GM18873 (cell line): Measurements from ENCODE around the gene TAF11L9.
"Not testable (repeated sequence)": the region's sequence is repeated elsewhere in the genome, so short reads cannot be mapped to it uniquely, and the experiment has no call there.

Source experiments
- ATAC-seq: cut with Tn5 transposase; IDR thresholded peaks from one replicate; pipeline ENCODE4 v1.9.1; 2021; ENCODE audit warnings: mild to moderate bottlenecking, moderate library complexity, moderate number of reproducible peaks; ENCODE audit not compliant: unreplicated experiment, low FRiP score

Gene TAF11L9

DNA sequence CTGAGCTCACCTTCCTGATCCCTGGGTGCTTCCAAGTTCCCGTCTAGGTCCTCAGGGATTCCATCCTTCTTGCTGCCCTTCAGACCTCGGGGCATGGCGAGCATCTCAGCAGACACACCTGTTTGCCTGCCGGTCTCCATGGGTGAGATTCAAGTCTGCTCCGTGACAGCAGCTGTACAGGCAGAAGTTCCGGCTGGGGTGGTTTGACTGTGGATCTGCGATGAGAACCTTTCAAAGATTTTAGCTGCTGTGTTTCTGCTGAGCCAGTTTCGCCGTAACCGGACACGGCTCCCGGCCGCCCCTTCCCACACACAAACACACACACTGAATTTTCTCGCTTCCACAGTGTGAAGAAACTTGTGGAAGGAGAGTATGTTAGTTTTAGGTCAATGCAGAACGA, at the start of gene TAF11L9:
TSS of gene TAF11L9 (minus strand) at position 140 of the 400 bp plus-strand sequence.
- ATAC-seq = not testable (repeated sequence)

DNA sequence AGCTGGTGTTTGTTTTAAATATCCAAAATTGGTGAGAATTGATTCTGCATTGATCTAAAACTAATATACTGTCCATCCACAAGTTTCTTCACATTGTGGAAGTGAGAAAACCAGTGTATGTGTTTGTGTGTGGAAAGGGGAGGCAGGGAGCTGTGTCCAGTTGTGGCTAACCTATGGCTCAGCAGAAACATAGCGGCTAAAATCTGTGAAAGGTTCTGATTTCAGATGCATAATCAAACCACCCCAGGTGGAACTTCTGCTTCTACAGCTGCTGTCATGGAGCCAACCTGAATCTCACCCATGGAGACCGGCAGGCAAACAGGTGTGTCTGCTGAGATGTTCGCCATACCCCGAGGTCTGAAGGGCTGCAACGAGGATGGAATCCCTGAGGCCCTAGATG, 40.0 kb upstream of the TAF11L9 start, which contains the start of gene TAF11L14:
TSS of gene TAF11L14 (plus strand) at position 301 of the 400 bp plus-strand sequence.
- no peak for ATAC-seq

DNA sequence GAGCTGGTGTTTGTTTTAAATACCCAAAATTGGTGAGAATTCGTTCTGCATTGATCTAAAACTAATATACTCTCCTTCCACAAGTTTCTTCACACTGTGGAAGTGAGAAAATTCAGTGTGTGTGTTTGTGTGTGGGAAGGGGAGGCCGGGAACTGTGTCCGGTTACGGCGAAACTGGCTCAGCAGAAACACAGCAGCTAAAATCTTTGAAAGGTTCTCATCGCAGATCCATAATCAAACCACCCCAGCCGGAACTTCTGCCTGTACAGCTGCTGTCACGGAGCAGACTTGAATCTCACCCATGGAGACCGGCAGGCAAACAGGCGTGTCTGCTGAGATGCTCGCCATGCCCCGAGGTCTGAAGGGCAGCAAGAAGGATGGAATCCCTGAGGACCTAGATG, 37.6 kb upstream of the TAF11L9 start, which contains the start of gene TAF11L13:
TSS of gene TAF11L13 (plus strand) at position 301 of the 400 bp plus-strand sequence.
- not testable (repeated sequence) for ATAC-seq

DNA sequence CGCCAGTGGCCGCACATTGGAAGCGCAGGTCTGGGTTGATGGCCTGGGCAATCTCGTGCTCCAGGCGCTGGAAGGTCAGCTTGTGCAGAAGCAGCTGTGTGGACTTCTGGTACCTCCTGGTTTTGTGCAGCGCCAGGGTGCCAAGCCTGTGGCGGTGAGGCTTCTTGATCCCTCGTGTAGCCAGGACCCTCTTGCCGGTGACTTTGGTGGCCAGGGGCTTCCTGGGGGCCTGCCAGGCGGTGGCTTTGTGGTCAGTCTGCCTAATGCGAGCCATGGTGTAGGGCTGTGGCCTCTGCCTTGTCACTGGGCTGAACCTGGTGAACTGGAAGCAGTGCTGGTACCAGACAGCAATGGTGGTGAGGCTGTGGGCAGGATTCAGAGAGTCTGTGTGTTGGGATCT, 31.5 kb upstream of the TAF11L9 start:
- ATAC-seq = no peak

DNA sequence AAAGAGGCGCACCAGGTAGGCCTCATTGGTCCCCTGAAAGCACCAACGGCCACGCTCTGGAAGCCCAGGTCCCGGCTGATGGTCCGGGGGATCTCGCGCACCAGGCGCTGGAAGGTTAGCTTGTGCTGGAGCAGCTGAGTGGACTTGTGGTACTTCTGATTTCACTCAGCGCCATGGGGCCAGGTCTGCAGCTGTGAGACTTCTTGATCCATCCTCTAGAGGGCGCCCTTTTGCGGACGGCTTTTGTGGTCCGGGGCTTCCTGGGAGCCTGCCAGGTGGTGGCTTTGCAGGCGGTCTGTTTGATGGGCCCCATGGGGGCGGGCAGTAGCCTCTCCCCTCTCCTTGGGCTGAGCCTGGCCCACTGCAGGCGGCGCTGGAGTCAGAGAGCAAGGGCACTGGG, 26.4 kb upstream of the TAF11L9 start:
- no peak for ATAC-seq

- ATAC-seq = no peak
Measured at GRCh38 chr5:17619354-17619753, 25.2 kb upstream of the TAF11L9 start.

DNA sequence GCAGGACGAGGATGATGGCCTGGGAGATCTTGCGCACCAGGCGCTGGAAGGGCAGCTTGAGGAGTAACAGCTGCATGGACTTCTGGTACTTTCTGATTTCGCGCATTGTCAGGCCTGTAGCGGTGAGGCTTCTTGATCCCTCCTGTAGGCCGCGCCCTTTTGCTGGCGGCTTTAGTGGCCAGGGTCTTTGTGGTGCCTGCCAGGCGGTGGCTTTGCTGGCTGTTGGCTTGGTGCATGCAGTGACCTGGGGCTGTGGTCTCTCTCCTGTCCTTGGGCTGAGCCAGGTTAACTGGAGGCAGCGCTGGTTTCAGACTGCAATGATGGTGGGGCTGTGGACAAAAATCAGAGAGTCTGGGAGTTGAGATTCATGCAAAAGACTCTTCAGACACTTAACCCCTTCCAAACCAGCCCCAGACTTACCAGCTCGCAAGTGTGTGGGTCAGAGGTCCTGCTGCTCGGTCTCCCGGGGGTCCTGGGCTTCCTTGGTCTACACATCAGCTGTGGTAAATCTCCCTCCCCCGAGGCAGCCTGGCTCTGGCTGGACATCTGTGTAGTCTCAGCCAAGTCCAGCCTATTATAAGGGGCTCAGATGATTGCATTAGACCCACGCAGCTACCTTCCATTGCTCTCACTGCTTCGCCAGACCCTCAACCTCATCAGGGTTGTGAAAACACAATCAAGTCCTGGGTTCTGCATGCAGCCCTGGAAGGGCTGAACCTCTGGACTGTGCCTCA, 20.8 kb upstream of the TAF11L9 start:
- ATAC-seq = no peak

DNA sequence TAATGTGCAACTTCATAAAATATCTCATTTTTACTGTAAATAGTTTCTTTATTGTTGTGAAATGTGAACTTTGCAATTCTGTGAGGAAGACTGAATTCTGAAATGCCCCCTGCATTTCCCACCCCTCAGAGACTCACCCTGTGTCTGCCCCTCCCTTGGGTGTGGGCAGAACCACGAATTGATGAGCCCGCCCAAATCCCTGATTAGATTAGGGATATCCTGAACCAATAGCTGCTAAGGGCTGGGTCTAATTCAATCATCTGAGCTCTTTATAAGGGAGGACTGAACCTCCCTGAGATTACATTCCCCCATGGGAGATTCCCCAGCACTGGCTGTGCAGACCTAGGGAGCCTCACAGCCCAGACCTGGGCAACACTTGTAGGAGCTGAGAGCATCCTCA, 15.9 kb upstream of the TAF11L9 start, which contains the start of gene TAF11L12:
TSS of gene TAF11L12 (plus strand) at position 301 of the 400 bp plus-strand sequence.
- not testable (repeated sequence) for ATAC-seq

- ATAC-seq = not testable (repeated sequence)
Measured at GRCh38 chr5:17607461-17607860, 13.3 kb upstream of the TAF11L9 start.

- no peak for ATAC-seq
Measured at GRCh38 chr5:17604951-17605350, 10.8 kb upstream of the TAF11L9 start.

GRCh38 chr5:17603880-17604279, 9.7 kb upstream of the TAF11L9 start, which contains the start of gene TAF11L11:
Gene TAF11L11, plus strand, starts transcription at chr5:17604183.
- ATAC-seq = not testable (repeated sequence)

- not testable (repeated sequence) for ATAC-seq
Measured at GRCh38 chr5:17597728-17598127, 3.5 kb upstream of the TAF11L9 start, which contains the start of gene TAF11L10. Gene TAF11L10, minus strand, starts transcription at chr5:17597828.

DNA sequence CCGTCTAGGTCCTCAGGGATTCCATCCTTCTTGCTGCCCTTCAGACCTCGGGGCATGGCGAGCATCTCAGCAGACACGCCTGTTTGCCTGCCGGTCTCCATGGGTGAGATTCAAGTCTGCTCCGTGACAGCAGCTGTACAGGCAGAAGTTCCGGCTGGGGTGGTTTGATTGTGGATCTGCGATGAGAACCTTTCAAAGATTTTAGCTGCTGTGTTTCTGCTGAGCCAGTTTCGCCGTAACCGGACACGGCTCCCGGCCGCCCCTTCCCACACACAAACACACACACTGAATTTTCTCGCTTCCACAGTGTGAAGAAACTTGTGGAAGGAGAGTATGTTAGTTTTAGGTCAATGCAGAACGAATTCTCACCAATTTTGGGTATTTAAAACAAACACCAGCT, 3.3 kb downstream of the TAF11L9 start, which contains the start of gene TAF11L8:
TSS of gene TAF11L8 (minus strand) at position 101 of the 400 bp plus-strand sequence.
- not testable (repeated sequence) for ATAC-seq

DNA sequence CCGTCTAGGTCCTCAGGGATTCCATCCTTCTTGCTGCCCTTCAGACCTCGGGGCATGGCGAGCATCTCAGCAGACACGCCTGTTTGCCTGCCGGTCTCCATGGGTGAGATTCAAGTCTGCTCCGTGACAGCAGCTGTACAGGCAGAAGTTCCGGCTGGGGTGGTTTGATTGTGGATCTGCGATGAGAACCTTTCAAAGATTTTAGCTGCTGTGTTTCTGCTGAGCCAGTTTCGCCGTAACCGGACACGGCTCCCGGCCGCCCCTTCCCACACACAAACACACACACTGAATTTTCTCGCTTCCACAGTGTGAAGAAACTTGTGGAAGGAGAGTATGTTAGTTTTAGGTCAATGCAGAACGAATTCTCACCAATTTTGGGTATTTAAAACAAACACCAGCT, 8.5 kb downstream of the TAF11L9 start, which contains the start of gene TAF11L7:
TSS of gene TAF11L7 (minus strand) at position 101 of the 400 bp plus-strand sequence.
- ATAC-seq = not testable (repeated sequence)
